MM.1S (cell line): ENCODE data around the gene SCPEP1.

Experiments used
- DNase-seq: peaks from one replicate; pipeline ENCODE4 v3.0.0-alpha.2; 2015
- H2AFZ ChIP-seq: fragments of 300-600 bp; sonication (generic); 2 replicates; pipeline ENCODE4 v1.6.0; 2016; ENCODE audit warnings: antibody characterized with exemption, low read length
- H3F3A ChIP-seq: fragments of 300-600 bp; sonication (generic); 2 replicates; pipeline ENCODE4 v1.6.1; 2016; ENCODE audit warnings: mild to moderate bottlenecking, antibody characterized with exemption, low read length, moderate library complexity, mixed read lengths; ENCODE audit not compliant: insufficient read depth
- H3K27ac ChIP-seq: fragments of 300-600 bp; sonication (generic); 2 replicates; pipeline ENCODE4 v1.5.1; 2016; ENCODE audit warnings: mild to moderate bottlenecking, low read length
- H3K27me3 ChIP-seq: fragments of 300-600 bp; sonication (generic); replicated peaks from 2 replicates; pipeline ENCODE4 v1.6.0; 2016; ENCODE audit warnings: low read length; ENCODE audit not compliant: insufficient read depth
- H3K36me3 ChIP-seq: fragments of 300-600 bp; sonication (generic); replicated peaks from 2 replicates; pipeline ENCODE4 v1.6.1; 2016; ENCODE audit warnings: mild to moderate bottlenecking, low read length, mixed read lengths; ENCODE audit not compliant: insufficient read depth
- H3K4me1 ChIP-seq: fragments of 300-600 bp; sonication (generic); 2 replicates; pipeline ENCODE4 v1.6.1; 2016; ENCODE audit warnings: low read length, mixed read lengths
- H3K4me2 ChIP-seq: fragments of 300-600 bp; sonication (generic); 2 replicates; pipeline ENCODE4 v1.6.0; 2016; ENCODE audit warnings: low read depth, low read length
- H3K4me3 ChIP-seq: fragments of 300-600 bp; sonication (generic); 2 replicates; pipeline ENCODE4 v1.5.1; 2016; ENCODE audit warnings: low read length, mixed read lengths
- H3K79me2 ChIP-seq: fragments of 300-600 bp; sonication (generic); 2 replicates; pipeline ENCODE4 v1.6.1; 2016; ENCODE audit warnings: mixed run types, low read length, mixed read lengths
- H3K9ac ChIP-seq: fragments of 300-600 bp; sonication (generic); 2 replicates; pipeline ENCODE4 v1.6.1; 2016; ENCODE audit warnings: low read length, mixed read lengths
- H3K9me2 ChIP-seq: fragments of 300-600 bp; sonication (generic); replicated peaks from 2 replicates; pipeline ENCODE4 v1.6.1; 2016; ENCODE audit warnings: mild to moderate bottlenecking, low read length, mixed read lengths; ENCODE audit not compliant: insufficient read depth
- H3K9me3 ChIP-seq: fragments of 300-600 bp; sonication (generic); replicated peaks from 2 replicates; pipeline ENCODE4 v1.6.1; 2016; ENCODE audit warnings: mild to moderate bottlenecking, low read length, mixed read lengths; ENCODE audit not compliant: insufficient read depth
- H4K20me1 ChIP-seq: fragments of 300-600 bp; sonication (generic); 2 replicates; pipeline ENCODE4 v1.6.1; 2016; ENCODE audit warnings: mild to moderate bottlenecking, low read length, moderate library complexity, mixed read lengths; ENCODE audit not compliant: insufficient read depth
- CTCF ChIP-seq: fragments of 300-600 bp; sonication (generic); IDR thresholded peaks from 2 replicates; pipeline ENCODE4 v1.5.1; 2016; ENCODE audit warnings: antibody characterized with exemption, low read length, mixed read lengths
- EZH2 ChIP-seq: fragments of 300-600 bp; sonication (generic); optimal IDR thresholded peaks from 2 replicates; pipeline ENCODE3; 2017; ENCODE audit warnings: low read depth, mild to moderate bottlenecking, antibody characterized with exemption, low read length, mixed read lengths
- EZH2phosphoT487 ChIP-seq: fragments of 300-600 bp; sonication (generic); IDR thresholded peaks from 2 replicates; pipeline ENCODE4 v1.6.1; 2018; ENCODE audit warnings: antibody characterized with exemption, low read length

The SCPEP1 gene

GRCh38 chr17:57034807-57035754 lies 57.1 kb downstream of the SCPEP1 start:
- H3K4me1 ChIP-seq, result no peaks in the 10 kb centered on the region
- TF ChIP-seq CTCF (no peak), EZH2 (no peak), EZH2phosphoT487 (no peak)
- H3K27ac ChIP-seq, result no peak overlapping the region
- no peaks in the 10 kb centered on the region for H3F3A ChIP-seq
- no peaks in the 10 kb centered on the region for H3K9me3 ChIP-seq
- no peaks in the 10 kb centered on the region for H3K9me2 ChIP-seq
- no peak overlapping the region for H3K9ac ChIP-seq
- H3K79me2 ChIP-seq, result no peaks in the 10 kb centered on the region
- no peak overlapping the region for H3K4me2 ChIP-seq
- DNase-seq, result no peak
- H4K20me1 ChIP-seq, result no peaks in the 10 kb centered on the region
- no peak overlapping the region for H2AFZ ChIP-seq
- no peaks in the 10 kb centered on the region for H3K36me3 ChIP-seq
- H3K27me3 ChIP-seq, result no peaks in the 10 kb centered on the region
- no peak overlapping the region for H3K4me3 ChIP-seq

DNA sequence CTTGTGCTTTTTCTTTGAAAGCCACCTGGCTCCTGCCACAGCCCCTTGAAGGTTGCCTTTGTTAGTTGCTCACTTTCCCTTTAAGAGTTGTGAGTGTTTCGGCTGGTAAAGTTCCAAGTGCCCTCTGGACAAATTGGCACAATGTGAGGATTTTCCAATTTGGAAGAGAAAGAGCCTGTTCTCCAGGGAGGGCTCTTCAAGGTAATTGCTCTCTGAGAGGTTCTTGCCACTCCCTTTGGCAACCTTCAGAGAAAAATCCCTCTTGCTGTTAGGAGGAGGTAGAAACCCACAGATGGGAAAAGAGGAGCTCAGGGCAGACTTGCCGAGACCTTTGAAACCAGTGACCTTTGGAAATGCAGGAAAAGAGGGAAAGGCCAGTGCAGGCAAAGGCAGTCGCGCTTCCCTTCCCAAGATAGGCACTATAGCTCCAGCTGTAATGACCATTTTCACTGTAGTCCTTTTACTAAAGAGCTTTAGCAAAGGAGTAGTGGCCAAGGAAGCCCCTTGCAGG lies 58.1 kb downstream of the SCPEP1 start:
- no peak overlapping the region for H3K4me3 ChIP-seq
- H3K9me3 ChIP-seq, result no peaks in the 10 kb centered on the region
- H3K4me1 ChIP-seq, result no peaks in the 10 kb centered on the region
- H3K79me2 ChIP-seq, result no peaks in the 10 kb centered on the region
- H3K4me2 ChIP-seq, result no peak overlapping the region
- H3K9ac ChIP-seq, result no peak overlapping the region
- TF ChIP-seq EZH2phosphoT487 (no peak), CTCF (no peak), EZH2 (no peak)
- DNase-seq, result no peak
- H2AFZ ChIP-seq, result no peak overlapping the region
- no peak overlapping the region for H3K27ac ChIP-seq
- no peaks in the 10 kb centered on the region for H3F3A ChIP-seq
- H3K9me2 ChIP-seq, result no peaks in the 10 kb centered on the region
- no peaks in the 10 kb centered on the region for H3K27me3 ChIP-seq
- no peaks in the 10 kb centered on the region for H3K36me3 ChIP-seq
- no peaks in the 10 kb centered on the region for H4K20me1 ChIP-seq

DNA sequence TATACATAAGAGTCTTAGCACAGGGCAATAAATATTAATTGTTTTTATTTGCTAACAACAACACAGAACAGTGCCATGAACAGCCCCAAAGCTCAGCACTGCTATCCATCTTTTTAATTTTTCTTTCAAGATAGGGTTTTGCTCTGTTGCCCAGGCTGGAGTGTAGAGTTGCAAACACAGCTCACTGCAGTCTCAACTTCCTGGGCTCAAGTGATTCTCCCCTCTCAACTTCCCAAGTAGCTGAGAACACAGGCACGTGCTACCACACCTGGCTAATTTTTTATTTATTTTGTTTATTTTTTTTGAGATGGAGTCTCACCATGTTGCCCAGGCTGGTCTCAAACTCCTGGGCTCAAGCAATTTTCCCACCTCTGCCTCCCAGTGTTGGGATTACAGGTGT lies 59.5 kb downstream of the SCPEP1 start:
- Histone ChIP-seq H3K9me2 (no peaks in the 10 kb centered on the region), H3K79me2 (no peaks in the 10 kb centered on the region), H3K27ac (no peak overlapping the region), H3K9me3 (no peaks in the 10 kb centered on the region), H2AFZ (no peak overlapping the region), H3F3A (no peaks in the 10 kb centered on the region), H3K4me3 (no peak overlapping the region), H3K4me2 (no peak overlapping the region), H3K27me3 (no peaks in the 10 kb centered on the region), H3K36me3 (no peaks in the 10 kb centered on the region), H3K9ac (no peak overlapping the region), H4K20me1 (no peaks in the 10 kb centered on the region), H3K4me1 (no peaks in the 10 kb centered on the region)
- DNase-seq, result no peak
- TF ChIP-seq EZH2phosphoT487 (no peak), EZH2 (no peak), CTCF (no peak)
